WI38 (cell line): ENCODE results near the gene CPSF7.
"Not testable (repeated sequence)": the region's sequence is repeated elsewhere in the genome, so short reads cannot be mapped to it uniquely, and the experiment has no call there.

Experiments
- H3K4me3 ChIP-seq: 2 replicates; pipeline ENCODE4 v1.5.1; 2011; ENCODE audit warnings: low read depth, mild to moderate bottlenecking, control low read depth, low read length
- TF ChIP-seq, protein P1 (sequence below): IDR thresholded peaks from 2 replicates; pipeline ENCODE4 v1.5.1; 2012; ENCODE audit warnings: low read depth, mild to moderate bottlenecking, control low read depth, low read length

CPSF7 gene

DNA sequence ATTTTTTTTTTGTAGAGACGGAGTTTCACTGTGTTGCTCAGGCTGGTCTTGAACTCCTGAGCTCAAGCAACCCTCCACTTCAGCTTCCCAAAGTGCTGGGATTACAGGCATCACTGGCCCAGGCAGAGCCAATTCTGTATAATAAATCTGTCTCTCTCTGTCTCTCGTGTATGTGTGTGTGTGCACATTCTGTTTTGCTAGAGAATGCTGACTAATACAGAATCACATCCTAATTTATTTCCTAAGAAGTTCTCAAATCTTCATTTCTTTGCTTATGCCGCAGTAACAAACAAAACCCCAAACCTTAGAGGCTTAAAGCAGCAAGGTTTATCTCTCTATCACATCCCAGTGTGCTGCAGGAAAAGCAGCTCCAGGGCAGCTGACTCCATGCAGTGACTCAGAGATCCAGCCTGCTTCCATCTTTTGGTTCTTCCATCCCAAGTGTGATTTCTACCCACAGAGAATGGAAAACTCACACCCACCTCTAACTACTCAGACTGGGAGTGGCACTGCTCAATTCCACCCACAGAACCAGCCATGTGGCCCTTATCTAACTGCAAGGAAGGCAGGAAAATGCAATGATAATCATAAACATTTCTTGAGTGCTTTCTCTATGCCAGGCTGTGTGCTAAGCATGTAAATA lies 43.7 kb upstream of the CPSF7 start:
- no peak overlapping the region for H3K4me3 ChIP-seq
- TF ChIP-seq, protein P1, sequence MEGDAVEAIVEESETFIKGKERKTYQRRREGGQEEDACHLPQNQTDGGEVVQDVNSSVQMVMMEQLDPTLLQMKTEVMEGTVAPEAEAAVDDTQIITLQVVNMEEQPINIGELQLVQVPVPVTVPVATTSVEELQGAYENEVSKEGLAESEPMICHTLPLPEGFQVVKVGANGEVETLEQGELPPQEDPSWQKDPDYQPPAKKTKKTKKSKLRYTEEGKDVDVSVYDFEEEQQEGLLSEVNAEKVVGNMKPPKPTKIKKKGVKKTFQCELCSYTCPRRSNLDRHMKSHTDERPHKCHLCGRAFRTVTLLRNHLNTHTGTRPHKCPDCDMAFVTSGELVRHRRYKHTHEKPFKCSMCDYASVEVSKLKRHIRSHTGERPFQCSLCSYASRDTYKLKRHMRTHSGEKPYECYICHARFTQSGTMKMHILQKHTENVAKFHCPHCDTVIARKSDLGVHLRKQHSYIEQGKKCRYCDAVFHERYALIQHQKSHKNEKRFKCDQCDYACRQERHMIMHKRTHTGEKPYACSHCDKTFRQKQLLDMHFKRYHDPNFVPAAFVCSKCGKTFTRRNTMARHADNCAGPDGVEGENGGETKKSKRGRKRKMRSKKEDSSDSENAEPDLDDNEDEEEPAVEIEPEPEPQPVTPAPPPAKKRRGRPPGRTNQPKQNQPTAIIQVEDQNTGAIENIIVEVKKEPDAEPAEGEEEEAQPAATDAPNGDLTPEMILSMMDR, result no peak

GRCh38 chr11:61472868-61473267 lies 43.1 kb upstream of the CPSF7 start:
- H3K4me3 ChIP-seq, result no peak overlapping the region
- TF ChIP-seq, protein P1, result no peak

DNA sequence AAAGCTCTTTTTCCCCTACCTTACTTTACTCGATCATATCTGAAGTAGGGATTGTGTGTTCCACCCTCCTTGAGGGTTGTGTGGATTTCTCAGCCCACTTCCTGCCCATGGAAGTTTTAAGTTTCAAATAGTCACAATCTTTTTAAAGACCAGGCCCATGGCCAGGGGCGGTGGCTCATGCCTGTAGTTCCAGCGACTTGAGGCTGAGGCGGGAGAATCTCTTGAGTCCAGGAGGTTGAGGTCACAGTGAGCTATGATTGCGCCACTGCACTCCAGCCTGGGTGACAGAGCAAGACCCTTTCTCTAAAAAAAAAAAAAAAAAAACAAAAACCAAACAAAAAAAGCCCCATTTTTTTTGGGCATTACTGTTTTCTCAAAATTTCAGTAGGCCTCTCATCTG lies 42.5 kb upstream of the CPSF7 start:
- TF ChIP-seq, protein P1, result no peak
- H3K4me3 ChIP-seq, result no peak overlapping the region

DNA sequence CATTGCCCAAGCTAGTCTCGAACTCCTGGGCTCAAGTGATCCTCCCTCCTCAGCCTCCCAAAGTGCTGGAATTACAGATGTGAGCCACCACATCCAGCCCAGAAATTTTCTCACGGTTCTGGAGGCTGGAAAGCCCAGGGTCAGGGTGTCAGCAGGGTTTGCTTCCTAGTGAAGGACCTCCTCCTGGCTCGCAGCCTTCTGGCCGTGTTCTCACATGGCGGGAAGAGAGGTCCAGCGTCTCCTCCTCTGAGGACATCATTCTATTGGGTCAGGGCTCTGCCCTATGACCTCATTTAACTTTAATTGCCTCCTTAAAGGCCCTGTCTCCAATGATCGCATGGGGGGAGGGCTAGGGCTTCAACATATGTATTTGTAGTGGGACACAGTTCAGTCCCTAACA lies 38.2 kb upstream of the CPSF7 start:
- TF ChIP-seq, protein P1, result no peak
- no peak overlapping the region for H3K4me3 ChIP-seq

- not testable (repeated sequence) for H3K4me3 ChIP-seq
Measured at GRCh38 chr11:61467602-61468001, 37.8 kb upstream of the CPSF7 start.

- TF ChIP-seq, protein P1, result no peak
- H3K4me3 ChIP-seq, result no peak overlapping the region
Measured at GRCh38 chr11:61460986-61461385, 31.2 kb upstream of the CPSF7 start.

- TF ChIP-seq, protein P1, result no peak
- H3K4me3 ChIP-seq, result no peak overlapping the region
Measured at GRCh38 chr11:61460474-61460881, 30.7 kb upstream of the CPSF7 start.

DNA sequence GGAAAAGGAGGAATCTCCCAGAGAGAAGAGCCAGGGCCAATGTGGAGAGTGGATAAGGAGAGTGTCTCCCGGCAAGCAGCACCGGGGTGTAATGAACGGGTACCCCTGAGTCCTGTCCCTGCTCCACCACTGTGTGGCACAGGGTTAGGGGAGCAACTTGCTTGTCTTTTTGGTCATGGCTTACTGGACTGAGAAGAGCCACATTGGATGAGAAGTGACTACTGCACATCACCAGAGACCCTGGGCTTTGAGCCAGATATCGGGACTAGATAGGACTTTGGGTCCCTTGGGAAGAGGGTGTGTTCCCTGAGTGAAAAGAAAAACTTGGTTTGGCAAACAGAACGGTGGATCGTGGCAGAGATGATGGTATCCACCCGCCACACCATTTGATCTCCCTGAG lies 24.7 kb upstream of the CPSF7 start:
- no peak overlapping the region for H3K4me3 ChIP-seq
- TF ChIP-seq, protein P1, result no peak
